ENCODE measurements around the gene PLOD3. TPM values are rescaled to one million over a fixed set of nuclear protein-coding genes. Genes with fewer than 3 reads are reported as not detected.

The PLOD3 gene
- total and polyA plus RNA-seq, 9 of the 15 experiments (the other 6 are each of a cell fraction or from before 2014, with no cell fraction given) = 2.8 to 101 (median 30.9) TPM

GRCh38 chr7:101251871-101252659 lies 34.7 kb upstream of the PLOD3 start (continued):
- peak; percentile 86 for TF ChIP-seq ZBTB40 (IDR thresholded peaks at IDR 0.05)
- TF ChIP-seq ZBTB40 (CRISPR knock-in tag; IDR thresholded peaks at IDR 0.05) = no peak
- no peak for TF ChIP-seq ZFP30 (CRISPR knock-in tag; IDR thresholded peaks at IDR 0.05; ENCODE audit: borderline replicate concordance)
- no peak; the same call in 1 of the 2 replicates for TF ChIP-seq STAT6 (CRISPR knock-in tag; IDR thresholded peaks at IDR 0.05)
- TF ChIP-seq PHF8 (IDR thresholded peaks at IDR 0.05; ENCODE audit: borderline replicate concordance, low read length) = peak; percentile 91
- TF ChIP-seq CHCHD3 (CRISPR knock-in tag; IDR thresholded peaks at IDR 0.05) = no peak
- no peak for TF ChIP-seq ZNF354B (CRISPR knock-in tag; IDR thresholded peaks at IDR 0.05)
- TF ChIP-seq PATZ1 (CRISPR knock-in tag; IDR thresholded peaks at IDR 0.05; ENCODE audit: borderline replicate concordance) = no peak
- TF ChIP-seq RBM15 (IDR thresholded peaks at IDR 0.05; ENCODE audit: insufficient read depth, low read length) = no peak
- TF ChIP-seq PHB (CRISPR knock-in tag; IDR thresholded peaks at IDR 0.05) = no peak
- 0 out of 2 replicates have a peak, but pooled peaks have one; percentile 5 for TF ChIP-seq TAL1 (IDR thresholded peaks at IDR 0.05)
- TF ChIP-seq HIVEP1 (CRISPR knock-in tag; IDR thresholded peaks at IDR 0.05) = no peak
- no peak for TF ChIP-seq ZNF431 (CRISPR knock-in tag; IDR thresholded peaks at IDR 0.05)
- no peak for TF ChIP-seq SAFB2 (IDR thresholded peaks at IDR 0.05; ENCODE audit: borderline replicate concordance, low read depth, low read length, severe bottlenecking)

All from K562 (cell line).